ENCODE data around the gene MGLL.

GRCh38 chr3:127771746-127772145, 50.6 kb downstream of the MGLL start:
- TF ChIP-seq CTCF (IDR thresholded peaks at IDR 0.05 in 4 of 5, conservative IDR thresholded peaks at IDR 0.05 in 1 of 5), result no peak
- TF ChIP-seq POLR2A (IDR thresholded peaks at IDR 0.05), result no peak

Data from gastrocnemius medialis (tissue), 4 donors.